Hematopoietic multipotent progenitor cell treated with erythropoietin and hydrocortisone succinate and interleukin-3 and kit ligand, for 4 days (in vitro differentiated cells): ENCODE results near the gene CCNH.

ENCODE experiments used
- DNase-seq: peaks from one replicate; pipeline ENCODE4 v3.0.0-alpha.2; 2015

CCNH gene

DNA sequence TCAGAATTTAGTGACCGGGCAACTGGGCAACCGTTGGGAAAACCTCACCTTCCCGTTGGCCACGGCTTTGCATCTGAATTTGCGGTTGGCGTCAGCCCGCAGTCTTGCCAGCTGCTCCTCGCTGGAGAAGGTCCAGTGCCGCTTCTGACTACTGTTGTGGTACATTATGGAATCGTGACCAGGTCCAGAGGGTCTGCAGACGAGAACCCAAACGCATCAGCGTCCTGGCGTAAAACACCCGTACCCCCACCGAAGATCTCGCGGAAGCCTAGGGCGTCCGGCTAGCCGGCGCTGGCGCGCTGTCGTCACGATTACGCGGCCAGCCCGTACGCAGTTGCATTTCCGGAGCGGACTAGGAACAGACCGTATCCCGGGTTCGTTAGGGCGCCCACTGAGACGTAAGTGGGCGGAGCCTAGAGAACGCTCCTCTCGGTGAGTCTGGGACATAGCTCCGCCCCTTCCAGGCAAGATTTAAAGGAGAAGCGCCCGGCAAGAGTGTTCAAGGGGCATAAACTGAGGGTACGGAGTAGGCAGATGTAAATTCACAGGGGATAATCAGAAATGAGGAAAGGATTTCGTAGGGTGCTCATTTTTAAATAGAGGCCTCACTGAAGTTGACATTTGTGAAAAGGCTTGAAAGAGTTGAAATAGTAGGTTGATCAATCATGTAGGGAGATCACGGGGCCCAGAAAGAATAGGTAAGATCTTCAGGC, at the start of gene CCNH:
TSS of gene CCNH (minus strand) at position 301 of the 713 bp plus-strand sequence. CDS start at position 165, 136 bp downstream.
- peak; percentile 100 for DNase-seq

DNA sequence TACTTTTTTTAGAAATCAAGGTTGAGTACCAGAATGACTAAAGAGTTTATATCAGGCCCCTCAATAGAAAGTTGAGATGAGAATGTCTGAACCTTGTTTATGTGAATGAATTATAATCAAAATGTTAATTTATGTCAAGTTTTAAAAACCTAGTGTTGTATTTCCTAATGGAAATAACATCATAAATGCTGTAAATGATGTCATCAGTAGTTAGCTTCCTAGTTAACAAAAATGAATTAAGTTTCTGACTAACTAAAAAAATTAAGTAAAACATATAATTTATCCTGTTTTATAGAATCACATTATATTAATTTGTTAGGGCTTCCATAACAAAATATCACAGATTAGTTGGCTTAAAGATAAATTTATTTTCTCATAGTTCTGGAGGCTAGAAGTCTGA, 45.0 kb upstream of the CCNH start:
- no peak for DNase-seq

DNA sequence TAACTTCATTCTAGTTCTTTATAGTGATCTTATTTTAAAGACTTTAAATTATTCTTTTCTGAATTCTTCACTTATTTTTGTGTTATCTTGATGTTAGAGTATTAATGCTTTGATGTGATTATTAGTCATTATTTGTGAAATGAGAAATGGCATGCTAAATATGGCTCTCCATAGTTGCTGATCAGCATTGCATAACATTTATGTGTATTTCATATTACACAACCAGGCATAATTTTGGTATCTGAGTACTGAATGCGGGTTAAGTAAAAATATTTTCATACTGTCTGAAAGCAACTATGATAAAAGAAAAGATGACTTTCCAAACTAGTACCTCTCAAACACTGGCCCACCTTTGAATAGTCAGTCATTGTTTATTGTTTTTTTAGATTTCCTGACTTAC, 41.1 kb upstream of the CCNH start:
- DNase-seq, result no peak

DNA sequence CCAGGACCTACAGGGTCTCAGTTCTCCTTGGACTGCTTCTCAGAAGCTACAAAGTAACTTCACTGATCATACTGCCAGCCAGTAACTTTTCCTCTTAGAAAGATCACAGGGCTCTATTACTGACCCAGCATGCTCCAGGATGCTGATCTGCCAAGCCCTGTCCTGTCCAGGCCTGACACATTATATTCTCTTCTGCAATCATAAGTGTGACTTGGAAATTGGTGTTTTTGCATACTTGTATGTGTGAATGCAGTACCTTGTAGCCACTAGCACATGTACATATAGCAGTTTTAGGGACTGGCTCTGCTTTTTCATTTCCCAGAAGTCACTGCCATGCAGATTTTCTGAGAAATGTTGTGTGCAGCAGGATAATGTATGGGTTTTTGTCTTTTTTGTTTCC, 40.1 kb upstream of the CCNH start:
- DNase-seq, result no peak

DNA sequence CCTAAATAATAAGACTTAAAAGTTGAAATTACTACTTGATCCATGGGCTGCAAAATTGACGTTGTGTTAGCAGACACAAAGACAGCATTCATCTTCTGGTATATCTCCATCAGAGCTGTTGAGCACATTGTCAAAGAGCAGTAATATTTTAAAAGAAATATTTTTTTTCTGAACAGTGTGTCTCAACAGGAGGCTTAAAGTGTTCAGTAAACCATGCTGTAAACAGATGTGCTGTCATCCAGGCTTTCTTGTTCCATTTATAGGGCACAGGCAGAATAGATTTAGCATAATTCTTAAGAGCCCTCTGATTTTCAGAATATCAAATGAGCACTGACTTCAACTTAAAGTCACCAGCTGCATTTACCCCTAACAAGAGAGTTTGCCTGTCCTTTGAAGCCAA, 29.7 kb upstream of the CCNH start:
- no peak for DNase-seq

DNA sequence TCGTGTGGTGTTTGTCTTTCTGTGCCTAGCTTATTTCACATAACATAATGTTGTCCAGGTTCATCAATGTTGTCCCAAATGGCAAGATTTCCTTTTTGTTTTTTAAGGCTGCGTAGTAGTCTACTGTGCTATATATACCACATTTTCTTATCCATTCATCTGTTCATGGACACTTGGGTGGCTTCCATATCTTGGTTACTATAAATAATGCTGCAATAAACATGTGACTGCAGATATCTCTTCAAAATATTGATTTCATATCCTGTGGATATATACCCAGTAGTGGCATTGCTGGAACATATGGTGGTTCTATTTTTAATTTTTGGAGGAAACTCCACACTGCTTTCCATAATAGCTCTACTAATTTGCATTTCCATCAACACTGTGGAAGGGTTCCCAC, 25.5 kb upstream of the CCNH start:
- DNase-seq, result no peak

DNA sequence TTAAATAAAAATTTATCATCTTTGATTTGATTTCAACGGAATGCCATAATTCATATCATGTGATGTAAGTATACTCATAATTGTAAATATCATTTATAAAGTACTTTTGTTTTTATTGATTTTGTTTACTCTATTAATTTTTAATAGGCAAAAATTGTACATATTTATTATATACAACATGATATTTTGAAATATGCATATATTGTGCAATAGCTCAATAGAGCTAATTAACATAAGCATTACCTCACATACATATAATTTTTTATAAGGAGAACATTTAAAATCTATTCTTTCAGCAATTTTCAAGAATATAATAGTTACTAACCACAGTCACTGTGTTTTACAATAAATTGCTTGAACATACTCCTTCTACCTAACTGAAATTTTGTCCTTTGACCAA, 25.0 kb upstream of the CCNH start:
- DNase-seq, result no peak

DNA sequence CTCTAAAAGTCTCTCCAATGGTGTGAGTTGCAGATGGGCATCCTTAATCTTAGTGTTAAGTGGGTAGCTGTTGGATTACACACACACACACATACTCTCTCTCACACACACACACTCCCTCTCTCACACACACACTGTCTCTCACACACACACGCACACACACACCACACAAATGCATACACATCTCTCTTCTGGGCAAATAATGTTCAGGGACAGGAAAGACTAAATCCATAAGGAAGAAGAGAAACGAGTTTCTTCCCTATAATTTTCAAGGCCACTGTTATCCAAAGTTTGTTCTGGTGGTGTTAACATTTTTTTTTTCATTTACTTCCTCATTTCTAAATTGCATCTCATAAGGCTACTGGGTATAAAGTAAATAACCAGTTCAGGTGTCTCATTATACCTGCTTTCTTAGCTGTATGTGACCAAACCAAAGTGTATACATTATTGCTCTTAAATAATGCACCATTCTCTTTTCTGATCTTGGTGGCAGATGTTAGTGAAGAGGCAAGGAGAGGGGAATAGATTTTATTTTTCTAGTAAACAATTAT, 22.5 kb upstream of the CCNH start:
- DNase-seq, result no peak

DNA sequence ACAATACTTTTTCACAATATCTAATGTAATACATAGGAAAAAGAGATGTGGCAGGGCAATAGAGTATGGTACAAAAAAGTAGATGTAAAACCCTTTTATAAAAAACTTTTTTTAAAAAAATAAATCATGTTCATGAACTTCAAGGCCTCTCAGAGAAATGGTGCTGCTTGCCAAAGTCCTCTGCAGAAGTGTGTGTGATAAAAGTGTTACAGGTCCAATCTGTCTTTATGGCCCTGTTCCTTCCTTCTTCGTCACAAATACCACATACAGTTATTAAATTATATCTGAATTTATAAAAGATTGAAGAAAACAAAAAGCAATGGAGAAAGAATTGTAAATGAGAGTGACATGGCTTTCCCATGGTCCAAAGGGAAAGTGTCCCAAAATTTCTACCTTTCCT, 21.7 kb upstream of the CCNH start:
- no peak for DNase-seq

DNA sequence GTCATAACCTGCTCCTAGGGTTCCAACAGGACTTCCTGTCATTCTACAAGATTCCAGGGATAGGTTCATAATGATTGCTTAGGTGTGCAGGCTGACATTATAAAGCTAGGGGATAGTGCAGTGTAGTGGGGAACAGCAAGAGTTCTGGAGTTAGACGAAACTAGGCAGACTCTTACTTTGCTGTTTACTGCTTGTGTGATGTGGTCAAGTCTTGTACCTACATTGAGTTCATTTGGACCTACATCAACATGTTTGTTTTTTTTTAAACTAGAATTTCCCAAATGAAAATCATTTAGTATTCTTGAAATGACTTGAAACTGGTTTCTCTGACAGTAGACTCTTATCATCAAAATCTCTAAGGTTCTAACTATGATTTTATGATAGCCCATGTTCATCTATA, 21.2 kb upstream of the CCNH start:
- no peak for DNase-seq

DNA sequence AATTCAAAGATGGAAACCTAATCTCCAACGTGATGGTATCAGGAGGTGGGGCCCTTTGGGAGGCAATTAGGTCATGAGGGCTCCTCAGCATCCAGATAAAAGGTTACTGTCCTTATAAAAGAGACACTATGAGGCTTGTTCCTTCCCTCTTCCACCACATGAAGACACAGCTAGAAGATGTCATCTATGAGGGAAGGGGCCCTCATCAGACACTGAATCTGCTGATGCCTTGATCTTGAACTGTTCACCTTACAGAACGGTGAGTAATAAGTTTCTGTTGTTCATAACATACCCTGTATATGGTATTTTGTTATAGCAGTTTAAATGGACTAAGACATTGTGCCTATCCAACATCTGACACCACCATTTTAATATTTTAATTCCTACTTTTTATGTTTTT, 19.7 kb upstream of the CCNH start:
- no peak for DNase-seq

DNA sequence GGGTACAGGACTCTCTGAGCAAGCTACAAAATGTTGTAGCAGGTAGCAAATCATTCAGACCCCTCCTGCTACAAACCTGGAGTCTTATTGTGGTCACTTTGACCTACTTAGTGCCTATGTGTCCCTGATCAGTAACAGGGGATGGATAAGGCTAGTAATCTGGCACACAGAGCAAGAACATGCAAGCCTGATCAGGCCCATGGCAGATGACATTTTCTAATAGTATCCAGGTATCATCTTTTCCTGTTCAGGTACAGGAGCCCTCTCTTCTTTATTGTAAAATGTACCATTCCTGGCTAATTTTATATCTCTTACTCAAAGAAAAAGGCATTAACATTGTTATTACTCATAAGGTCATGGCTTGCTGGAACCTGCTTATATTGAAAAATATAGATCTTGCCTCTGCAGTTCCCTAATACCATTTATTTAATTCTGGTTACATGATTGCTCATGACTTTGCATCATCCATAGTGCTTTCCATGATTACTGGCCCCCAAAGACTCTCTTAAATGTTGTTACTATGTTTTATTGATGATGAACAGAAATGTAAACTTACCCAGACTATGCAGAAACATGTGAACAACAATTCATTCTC, 18.2 kb upstream of the CCNH start:
- DNase-seq, result no peak

DNA sequence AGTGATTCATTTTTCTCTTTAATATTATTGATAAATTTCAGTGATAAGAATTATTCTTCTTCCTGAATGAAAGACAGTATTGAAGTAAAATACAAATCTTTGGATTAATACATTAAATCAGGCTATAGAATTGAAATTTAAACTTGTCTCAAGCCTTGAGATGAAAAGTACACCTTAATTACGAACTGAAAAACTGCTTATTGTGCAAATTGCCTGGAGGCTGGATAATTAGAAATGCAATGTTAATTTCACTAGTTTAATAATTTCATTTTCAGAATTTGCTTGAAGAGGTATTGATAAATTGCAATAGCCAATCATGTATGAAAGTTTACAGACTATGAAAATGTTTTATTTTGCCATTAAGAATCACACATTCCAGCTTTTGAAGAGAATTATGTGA, 11.0 kb upstream of the CCNH start:
- DNase-seq, result no peak

DNA sequence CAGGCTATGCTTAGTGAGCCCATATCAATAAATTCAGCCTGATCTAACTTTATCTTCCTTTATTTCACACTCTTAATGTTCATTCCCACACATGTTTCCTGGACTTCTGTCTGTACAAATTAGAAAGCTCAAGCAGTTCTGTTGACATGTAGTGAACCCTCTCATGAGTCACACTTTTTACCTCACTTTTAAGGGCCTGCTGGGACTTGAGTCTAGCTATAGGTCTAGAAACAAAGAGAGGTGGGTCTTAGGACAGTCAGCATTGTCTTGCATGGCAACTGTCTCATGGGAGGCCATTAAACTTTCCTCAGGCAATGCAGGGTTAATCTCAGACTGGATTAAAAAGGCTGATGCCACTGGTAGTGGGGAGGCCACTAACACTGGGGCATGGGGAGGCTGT, 8.6 kb upstream of the CCNH start:
- DNase-seq, result no peak

DNA sequence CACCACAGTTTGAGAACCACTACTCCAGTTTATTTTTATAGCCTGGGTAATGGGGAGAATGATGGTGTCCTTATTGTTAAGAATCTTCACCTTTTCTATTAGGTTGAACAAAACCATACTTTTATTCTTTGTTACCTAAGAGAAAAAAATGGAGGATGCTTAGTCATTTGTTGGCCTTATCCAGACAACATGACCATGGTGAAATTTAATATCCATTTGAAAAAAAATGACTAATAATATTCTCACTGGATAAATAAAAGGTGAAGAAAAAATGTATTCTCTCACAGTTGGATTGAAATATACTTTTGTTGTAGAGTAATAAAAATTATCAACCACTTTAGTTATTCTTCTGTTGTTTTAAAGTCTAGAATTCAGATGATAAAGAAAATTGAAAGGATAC, 5.8 kb upstream of the CCNH start:
- DNase-seq, result no peak

DNA sequence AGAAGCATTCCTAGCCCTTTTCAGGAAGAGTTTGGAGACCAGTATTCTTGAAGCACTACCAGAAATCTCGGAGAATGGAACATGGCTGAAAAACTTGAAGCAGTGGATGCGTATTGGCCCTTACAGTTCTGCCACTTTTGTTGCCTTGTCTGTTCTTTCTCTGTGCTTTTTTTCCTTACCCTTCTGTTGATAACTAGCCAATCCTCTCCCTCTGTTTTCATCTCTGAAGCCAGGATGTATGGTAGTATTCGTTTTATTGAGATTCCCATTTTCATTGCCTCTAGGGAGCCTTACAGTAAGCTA, 564 bp upstream of the CCNH start:
- peak; percentile 25 for DNase-seq

DNA sequence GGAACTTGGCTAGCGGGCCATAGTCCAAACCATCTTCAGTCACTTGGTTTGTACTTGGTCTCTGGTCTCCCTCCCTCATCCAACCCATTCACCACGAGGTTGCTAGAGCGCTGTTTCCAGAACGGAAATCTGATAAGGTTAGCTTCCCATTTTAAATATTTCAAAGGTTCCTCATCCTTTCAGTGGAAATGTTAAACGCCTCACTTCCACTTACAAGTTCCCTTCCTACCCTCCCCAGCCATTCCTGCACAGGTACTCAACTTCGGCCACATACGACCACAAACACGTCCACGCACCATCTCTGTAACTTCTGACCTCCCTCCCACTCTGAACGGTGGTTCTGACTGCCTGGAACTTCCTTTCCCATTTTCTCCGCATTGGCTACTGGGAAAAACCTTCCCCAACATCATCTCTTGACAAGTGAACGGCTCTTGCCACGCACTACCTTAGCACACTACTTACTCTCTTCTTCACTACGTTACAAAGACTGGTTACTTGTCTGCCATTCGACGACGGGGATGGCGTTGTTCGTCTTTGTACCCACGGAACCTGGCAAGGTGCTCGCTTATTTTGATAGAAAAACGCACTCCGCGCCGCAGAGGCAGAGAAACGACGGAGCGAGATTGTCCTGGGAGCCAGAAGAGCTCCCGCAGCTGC, 629 bp downstream of the CCNH start:
- peak; percentile 85 for DNase-seq

DNA sequence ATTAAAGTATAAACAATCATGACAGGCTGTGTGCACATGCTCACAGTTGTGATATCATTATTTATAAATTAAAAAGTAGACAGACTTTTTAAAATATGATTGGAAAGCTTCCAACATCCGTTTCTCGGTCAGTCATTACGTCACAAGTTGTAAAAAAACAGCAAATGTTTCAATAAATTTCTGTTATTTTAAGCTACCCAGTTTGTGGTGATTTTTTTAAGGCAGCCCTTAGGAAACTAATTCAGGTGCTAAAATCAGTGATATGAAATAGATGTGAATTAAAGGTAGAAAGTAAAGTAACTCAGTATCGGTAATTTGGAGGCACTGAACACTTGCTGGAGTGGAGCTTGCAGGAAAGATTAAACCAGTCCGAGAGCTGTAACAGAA, 1.2 kb downstream of the CCNH start:
- peak; percentile 24 for DNase-seq

DNA sequence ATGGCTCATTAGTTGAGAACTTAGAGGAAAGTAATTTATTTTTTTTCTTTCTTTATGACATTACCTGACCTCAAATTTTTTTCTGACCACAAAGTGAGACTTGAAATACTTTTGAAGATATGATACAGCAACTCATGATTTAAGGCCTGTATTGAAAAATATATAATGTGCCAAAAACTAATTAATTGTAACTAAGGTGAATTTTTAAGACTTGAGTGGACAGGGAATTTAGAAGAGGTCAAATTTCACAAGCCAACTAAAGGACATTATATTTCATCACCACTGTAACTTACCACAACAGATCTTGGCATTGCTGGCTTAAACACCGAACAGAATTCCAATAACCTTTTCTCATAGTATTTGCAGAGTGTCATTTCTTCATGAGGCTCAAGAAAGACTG, 1.8 kb downstream of the CCNH start:
- no peak for DNase-seq

DNA sequence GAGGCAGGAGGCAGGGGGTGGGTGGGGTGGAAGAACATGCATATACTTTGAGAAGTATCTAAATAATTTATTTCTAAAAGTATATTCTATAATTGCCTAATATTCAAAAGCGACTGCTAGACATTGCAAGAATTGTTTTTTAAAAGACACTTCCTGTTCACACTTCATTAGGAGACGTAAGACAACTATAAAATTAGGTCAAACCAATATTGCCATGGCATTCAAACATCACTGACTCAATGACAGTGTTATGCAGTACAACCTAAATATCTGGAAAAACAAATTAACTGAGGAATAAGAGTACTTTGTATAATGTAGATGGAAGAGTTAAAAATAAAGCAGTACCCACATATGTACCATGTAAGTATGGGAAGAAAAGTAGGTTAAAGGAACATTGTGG, 4.5 kb downstream of the CCNH start:
- DNase-seq, result no peak

DNA sequence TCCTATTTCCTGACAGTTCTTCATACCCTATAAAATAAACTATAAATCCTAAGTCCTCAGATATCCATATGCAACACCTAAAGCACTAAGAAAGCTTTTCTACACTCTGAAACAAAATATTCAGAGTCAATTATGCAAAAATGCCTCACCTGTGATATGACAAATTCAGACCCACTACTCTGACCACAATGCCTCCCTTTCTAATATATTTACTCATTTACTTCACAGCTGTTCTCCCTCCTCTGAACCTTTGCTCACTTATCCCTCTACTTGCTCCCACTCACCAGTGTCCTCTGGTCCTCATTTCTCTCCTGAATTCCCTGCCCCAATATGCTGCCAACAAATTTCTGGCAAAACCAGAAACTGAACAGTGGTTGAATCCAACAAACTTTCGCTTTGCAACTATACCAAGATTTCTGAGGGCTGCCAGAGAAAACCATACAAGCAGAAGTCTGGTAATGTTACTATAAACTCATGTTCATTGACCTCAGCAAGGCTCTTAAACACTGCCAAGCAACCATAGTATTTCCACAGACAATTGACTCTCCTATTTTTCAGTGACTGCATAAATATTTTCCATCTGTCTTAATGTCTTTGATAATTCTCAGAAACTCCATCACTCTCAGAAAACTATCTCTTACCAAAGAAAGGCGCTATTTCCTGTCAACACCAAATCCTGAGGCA, 7.1 kb downstream of the CCNH start:
- no peak for DNase-seq

DNA sequence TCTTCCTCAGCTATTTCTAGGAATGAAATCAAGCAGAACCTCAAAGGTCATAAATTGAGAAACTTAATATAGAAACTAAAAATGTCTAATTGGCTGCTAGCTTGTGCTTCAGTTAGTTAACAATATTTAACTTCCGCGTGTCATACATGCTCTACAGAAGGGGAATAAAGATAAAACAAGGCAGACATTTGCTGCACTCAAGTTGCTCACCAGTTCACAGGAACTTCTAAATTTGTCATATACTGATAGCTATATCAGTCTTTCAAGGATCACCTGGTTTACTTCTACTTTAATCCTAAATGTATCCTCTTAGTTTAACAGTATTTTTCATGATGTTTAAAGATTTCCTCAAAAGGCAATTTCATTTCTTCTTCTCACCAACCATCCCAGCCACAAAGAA, 8.4 kb downstream of the CCNH start:
- DNase-seq, result peak; percentile 23

DNA sequence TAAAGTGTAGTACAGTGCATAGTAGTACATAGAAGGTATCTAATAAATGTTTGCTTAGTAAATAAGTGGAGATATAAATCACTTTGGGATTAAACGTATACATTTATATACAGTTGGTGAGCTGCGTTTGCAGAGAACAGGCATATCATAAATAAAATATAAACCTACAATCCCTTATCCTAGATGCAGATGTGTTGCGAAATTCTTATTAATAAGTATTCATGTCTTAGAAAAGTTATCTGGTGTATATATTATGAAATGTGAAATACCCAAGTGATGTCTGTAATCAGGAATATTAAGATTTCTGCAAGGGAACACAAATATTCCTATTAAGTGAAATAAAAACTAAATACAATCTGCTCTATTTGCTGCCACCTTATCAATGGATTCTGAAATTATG, 8.8 kb downstream of the CCNH start:
- no peak for DNase-seq

DNA sequence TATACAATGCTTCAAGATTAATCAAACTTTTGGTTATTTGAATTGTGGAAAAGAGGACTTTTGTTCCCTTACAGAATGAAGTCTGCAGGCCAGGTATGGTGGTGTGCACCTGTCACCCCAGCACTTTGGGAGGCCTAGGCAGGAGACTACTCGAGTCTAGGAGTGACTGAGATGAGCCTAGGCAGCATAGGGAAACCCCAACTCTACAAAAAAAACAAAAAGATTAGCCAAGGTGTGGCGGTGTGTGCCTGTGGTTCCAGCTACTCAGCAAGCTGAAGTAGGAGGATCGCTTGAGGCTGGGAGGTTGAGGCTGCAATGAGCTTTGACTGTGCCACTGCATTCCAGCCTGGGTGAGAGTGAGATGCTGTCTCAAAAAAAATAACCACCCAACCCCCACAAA, 9.3 kb downstream of the CCNH start:
- no peak for DNase-seq
